Caco-2 (cell line): ENCODE measurements around the gene HDGFL3. TPM values are rescaled to one million over a fixed set of nuclear protein-coding genes. Genes with fewer than 3 reads are reported as not detected.

Experiments
- BruUV-seq: library from RNA; stranded (reverse); fragments of 400-500 nt; replicated peaks from 2 replicates; lab custom pipeline; 2021; lab: Mats Ljungman, UMichigan
- CTCF ChIA-PET: fragments of 300-600 bp; sonication (Branson Sonifier 250); formaldehyde crosslinking; loops from one replicate; lab custom pipeline; 2022; ENCODE audit warnings: antibody characterized with exemption; lab: Charles Lee
- POLR2A ChIA-PET: fragments of 300-600 bp; sonication (Branson Sonifier 250); formaldehyde crosslinking; loops from one replicate; lab custom pipeline; 2022; ENCODE audit warnings: antibody characterized with exemption; lab: Charles Lee
- DNase-seq, 2 experiments: peaks; one replicate each; pipeline versions ENCODE4 v3.0.0 to v3.0.0-alpha.2; 2020 to 2022
- H3K27me3 ChIP-seq: replicated peaks from 2 replicates; pipeline ENCODE4 v1.6.0; 2011; ENCODE audit warnings: low read length; ENCODE audit not compliant: control insufficient read depth, insufficient read depth
- H3K36me3 ChIP-seq: 2 replicates; pipeline ENCODE4 v1.5.1; 2011; ENCODE audit warnings: low read length; ENCODE audit not compliant: control insufficient read depth, insufficient read depth
- H3K4me1 ChIP-seq: fragments of 250-450 bp; sonication (Bioruptor Pico); 2 replicates; pipeline ENCODE4 v1.5.1; 2020; ENCODE audit warnings: mild to moderate bottlenecking
- H3K4me3 ChIP-seq: 2 replicates; pipeline ENCODE4 v1.5.1; 2011; ENCODE audit warnings: low read depth, mild to moderate bottlenecking, control low read depth, low read length
- H3K9me3 ChIP-seq: fragments of 250-450 bp; sonication (Bioruptor Pico); 2 replicates; pipeline ENCODE4 v1.5.1; 2020; ENCODE audit warnings: mild to moderate bottlenecking, moderate library complexity
- H3K27ac Mint-ChIP-seq: one replicate; pipeline ENCODE4 v1.8.0; 2022; ENCODE audit warnings: mixed read lengths; ENCODE audit not compliant: unreplicated experiment
- H3K27me3 Mint-ChIP-seq: one replicate; pipeline ENCODE4 v1.8.0; 2022; ENCODE audit warnings: mixed read lengths; ENCODE audit not compliant: insufficient read depth, unreplicated experiment
- H3K36me3 Mint-ChIP-seq: one replicate; pipeline ENCODE4 v1.8.0; 2022; ENCODE audit warnings: mild to moderate bottlenecking, mixed read lengths; ENCODE audit not compliant: insufficient read depth, unreplicated experiment
- H3K4me1 Mint-ChIP-seq: one replicate; pipeline ENCODE4 v1.8.0; 2022; ENCODE audit warnings: low read depth, mixed read lengths; ENCODE audit not compliant: unreplicated experiment
- H3K4me3 Mint-ChIP-seq: one replicate; pipeline ENCODE4 v1.8.0; 2022; ENCODE audit warnings: mild to moderate bottlenecking, moderate library complexity, mixed read lengths; ENCODE audit not compliant: unreplicated experiment
- H3K9me3 Mint-ChIP-seq: one replicate; pipeline ENCODE4 v1.8.0; 2022; ENCODE audit warnings: mixed read lengths; ENCODE audit not compliant: unreplicated experiment
- CTCF ChIP-seq, 2 experiments: fragments of 200-600 bp in 1 of 2; IDR thresholded peaks; 1 replicate in 1 of 2; 2 replicates in 1 of 2; pipeline versions ENCODE4 v1.5.1 to v1.8.0; 2011 to 2022; ENCODE audit warnings: antibody characterized with exemption in 1 of 2, control low read depth in 1 of 2, inconsistent platforms in 1 of 2, low read depth in 1 of 2, low read length in 1 of 2, mild to moderate bottlenecking in 1 of 2, moderate library complexity in 1 of 2; ENCODE audit not compliant: insufficient read depth in 1 of 2, severe bottlenecking in 1 of 2, unreplicated experiment in 1 of 2
- intact Hi-C: fragments of 100-400 bp; cut with micrococcal nuclease; formaldehyde crosslinking; loops from one replicate; pipeline ENCODE4 v1.10.0; 2022; ENCODE audit not compliant: unreplicated experiment
- total RNA-seq: library from RNA; stranded (reverse); gene quantifications from 2 replicates; pipeline ENCODE4 v1.2.3, GENCODE V29; 2022

The HDGFL3 gene
- total RNA-seq, 1 experiment from 2014 or later: 22.9 TPM

GRCh38 chr15:83192742-83193141 is 14.9 kb downstream of the HDGFL3 start:
- no peaks in the 10 kb centered on the region for H3K27me3 Mint-ChIP-seq
- no peak for DNase-seq
- ChIA-PET CTCF (no interaction called here), POLR2A (no interaction called here)
- no peak overlapping the region for H3K4me3 ChIP-seq
- no peak overlapping the region for H3K27ac Mint-ChIP-seq
- H3K9me3 Mint-ChIP-seq: no peaks in the 10 kb centered on the region
- H3K4me3 Mint-ChIP-seq: no peak overlapping the region
- H3K36me3 ChIP-seq: no peaks in the 10 kb centered on the region
- H3K27me3 ChIP-seq: no peaks in the 10 kb centered on the region
- no TSS peak for BruUV-seq
- intact Hi-C loops: no loop called here
- no peak for TF ChIP-seq CTCF (IDR thresholded peaks at IDR 0.05; ENCODE audit: insufficient read depth in 1 of 2, low read depth in 1 of 2, low read length in 1 of 2, severe bottlenecking in 1 of 2, unreplicated experiment in 1 of 2)
- no peaks in the 10 kb centered on the region for H3K4me1 Mint-ChIP-seq
- no peaks in the 10 kb centered on the region for H3K36me3 Mint-ChIP-seq
- no peaks in the 10 kb centered on the region for H3K4me1 ChIP-seq
- H3K9me3 ChIP-seq: no peaks in the 10 kb centered on the region

GRCh38 chr15:83190450-83190849 is 17.2 kb downstream of the HDGFL3 start:
- TF ChIP-seq CTCF (IDR thresholded peaks at IDR 0.05; ENCODE audit: insufficient read depth in 1 of 2, low read depth in 1 of 2, low read length in 1 of 2, severe bottlenecking in 1 of 2, unreplicated experiment in 1 of 2): no peak
- no TSS peak for BruUV-seq
- no peak for DNase-seq
- intact Hi-C loops: no loop called here
- ChIA-PET POLR2A (no interaction called here), CTCF (no interaction called here)
- no peaks in the 10 kb centered on the region for H3K9me3 Mint-ChIP-seq
- no peaks in the 10 kb centered on the region for H3K4me1 Mint-ChIP-seq
- H3K36me3 Mint-ChIP-seq: no peaks in the 10 kb centered on the region
- H3K4me1 ChIP-seq: no peaks in the 10 kb centered on the region
- no peaks in the 10 kb centered on the region for H3K27me3 ChIP-seq
- no peaks in the 10 kb centered on the region for H3K27me3 Mint-ChIP-seq
- H3K4me3 Mint-ChIP-seq: no peak overlapping the region
- H3K4me3 ChIP-seq: no peak overlapping the region
- no peaks in the 10 kb centered on the region for H3K36me3 ChIP-seq
- no peaks in the 10 kb centered on the region for H3K9me3 ChIP-seq
- no peak overlapping the region for H3K27ac Mint-ChIP-seq

DNA sequence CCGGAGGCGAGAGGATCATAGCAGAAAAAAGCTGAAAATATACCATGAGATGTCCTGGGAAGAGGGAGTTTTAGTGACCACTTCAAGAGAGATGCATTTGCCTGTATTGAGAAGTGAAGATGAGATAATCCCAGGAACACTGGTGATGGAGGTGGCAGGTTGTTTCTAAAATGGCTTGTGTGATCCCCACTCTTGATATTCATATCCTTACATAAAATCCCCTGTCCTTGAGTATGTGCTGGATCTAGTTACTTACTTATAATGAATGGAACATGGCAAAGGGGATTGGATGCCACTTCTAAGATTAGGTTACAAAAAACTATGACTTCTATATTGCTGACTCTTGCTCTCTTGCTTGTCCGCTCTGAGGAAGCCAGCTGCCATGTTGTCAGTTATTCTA is 22.1 kb downstream of the HDGFL3 start:
- no TSS peak for BruUV-seq
- H3K27me3 Mint-ChIP-seq: no peaks in the 10 kb centered on the region

More for the DNA sequence above, 22.1 kb downstream of the HDGFL3 start:
- H3K4me1 ChIP-seq: no peaks in the 10 kb centered on the region
- Mint-ChIP-seq H3K4me3 (no peak overlapping the region), H3K27ac (no peak overlapping the region), H3K36me3 (no peaks in the 10 kb centered on the region), H3K9me3 (no peaks in the 10 kb centered on the region), H3K4me1 (no peaks in the 10 kb centered on the region)
- TF ChIP-seq CTCF (IDR thresholded peaks at IDR 0.05; ENCODE audit: insufficient read depth in 1 of 2, low read depth in 1 of 2, low read length in 1 of 2, severe bottlenecking in 1 of 2, unreplicated experiment in 1 of 2): no peak
- H3K4me3 ChIP-seq: no peak overlapping the region
- no peaks in the 10 kb centered on the region for H3K9me3 ChIP-seq
- H3K36me3 ChIP-seq: no peaks in the 10 kb centered on the region
- ChIA-PET CTCF (no interaction called here), POLR2A (no interaction called here)
- H3K27me3 ChIP-seq: no peaks in the 10 kb centered on the region
- no peak for DNase-seq
- intact Hi-C loops: no loop called here
